Ecto neural progenitor cell (in vitro differentiated cells): ENCODE data around the gene ADGRG2.
"Not testable (repeated sequence)": the region's sequence is repeated elsewhere in the genome, so short reads cannot be mapped to it uniquely, and the experiment has no call there.

Experiments
- DNase-seq: peaks from one replicate; pipeline ENCODE4 v3.0.0-alpha.2; 2018; ENCODE audit warnings: low spot score

The ADGRG2 gene

DNA sequence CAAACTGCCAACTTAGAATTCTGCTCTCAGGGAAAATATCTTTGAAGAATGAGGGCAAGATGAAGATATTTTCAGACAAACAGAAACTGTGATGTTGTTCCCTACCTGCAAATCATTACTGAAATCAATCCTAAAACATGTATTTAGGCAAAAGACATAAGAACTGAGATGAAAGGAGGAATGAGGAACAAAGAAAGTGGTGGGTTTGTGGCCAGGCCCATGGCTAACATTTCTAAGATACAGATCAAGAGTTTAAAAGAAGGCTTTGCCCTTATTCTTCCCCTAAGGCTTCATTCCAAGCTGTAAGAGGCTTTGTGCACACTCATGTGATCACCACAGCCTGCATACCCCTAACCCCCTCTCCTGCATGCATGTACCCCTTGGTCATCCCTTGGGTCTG is 46.5 kb downstream of the ADGRG2 start:
- DNase-seq, result no peak

DNA sequence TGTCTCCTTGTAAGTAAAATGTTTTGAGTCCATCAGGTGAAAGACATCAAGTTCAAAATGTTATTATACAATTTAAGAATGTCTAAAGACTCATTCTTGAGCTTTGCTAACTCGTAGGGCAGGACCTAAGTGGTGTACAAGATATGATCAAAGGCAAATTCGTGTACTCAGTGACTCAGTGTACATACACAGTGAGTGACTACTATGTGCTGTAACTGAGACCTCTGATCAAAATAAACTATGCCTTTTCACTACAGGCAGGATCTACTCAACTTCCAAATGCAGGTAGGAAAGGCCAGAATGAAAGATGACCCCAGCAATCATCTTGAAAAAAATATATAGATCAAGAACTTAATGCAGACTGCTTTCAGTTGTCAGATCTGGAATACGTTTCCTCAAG is 49.9 kb downstream of the ADGRG2 start:
- DNase-seq, result no peak

DNA sequence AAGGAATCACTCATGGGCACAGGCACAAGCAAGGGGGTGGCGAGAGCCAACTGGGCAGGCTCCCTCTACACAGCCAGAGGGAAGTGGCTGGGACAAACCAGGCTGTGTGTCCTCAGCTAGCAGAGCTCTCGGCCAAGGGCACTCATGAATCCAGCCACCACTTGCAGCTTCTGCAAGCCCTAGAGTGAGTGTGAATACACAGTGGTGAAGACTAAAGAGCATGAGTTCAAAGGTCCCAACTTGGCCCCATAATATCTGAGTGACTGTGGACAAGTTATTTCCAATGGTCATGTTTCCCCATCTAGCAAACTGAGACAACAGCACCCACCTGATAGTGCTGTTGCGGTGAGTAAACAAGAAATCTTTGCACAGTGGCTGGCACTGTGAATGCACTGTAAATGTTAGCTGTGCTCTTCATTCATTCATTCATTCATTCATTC is 51.7 kb downstream of the ADGRG2 start:
- no peak for DNase-seq

DNA sequence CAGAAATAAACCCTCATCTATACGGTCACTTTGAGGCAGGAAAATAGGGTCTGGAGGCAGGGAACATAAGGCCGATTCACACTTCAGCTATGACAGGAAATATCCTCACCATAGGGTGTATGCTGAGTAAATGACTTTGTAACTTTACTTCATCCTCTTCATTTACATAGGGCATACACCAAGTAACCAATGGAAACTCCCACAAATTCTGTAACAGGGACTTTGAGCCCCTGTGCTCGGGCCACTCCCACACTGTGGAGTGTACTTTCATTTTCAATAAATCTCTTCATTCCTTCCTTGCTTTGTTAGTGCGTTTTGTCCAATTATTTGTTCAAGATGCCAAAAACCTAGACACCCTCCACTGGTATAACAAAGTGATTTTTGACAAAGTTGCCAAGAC is 55.3 kb downstream of the ADGRG2 start:
- not testable (repeated sequence) for DNase-seq

DNA sequence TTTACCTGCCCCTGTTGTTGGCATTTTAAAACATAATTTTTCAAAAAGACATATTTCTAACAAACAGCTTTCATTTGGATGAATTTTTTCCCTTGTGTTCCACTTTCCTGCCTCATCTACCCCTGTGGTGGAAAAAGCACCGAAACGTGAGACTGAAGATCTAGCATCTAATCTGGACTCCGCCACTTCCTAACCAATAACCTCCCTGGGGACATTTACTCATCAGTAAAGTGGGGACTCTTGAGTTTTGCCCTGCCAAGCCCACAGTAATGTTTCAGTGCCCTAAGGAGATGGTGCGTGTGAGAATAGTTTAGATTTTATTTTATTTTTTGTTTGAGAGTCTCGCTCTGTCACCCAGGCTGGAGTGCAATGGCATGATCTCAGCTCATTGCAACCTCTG is 56.7 kb downstream of the ADGRG2 start:
- DNase-seq, result no peak

GRCh38 chrX:19064175-19064574 is 58.1 kb downstream of the ADGRG2 start:
- DNase-seq, result no peak

DNA sequence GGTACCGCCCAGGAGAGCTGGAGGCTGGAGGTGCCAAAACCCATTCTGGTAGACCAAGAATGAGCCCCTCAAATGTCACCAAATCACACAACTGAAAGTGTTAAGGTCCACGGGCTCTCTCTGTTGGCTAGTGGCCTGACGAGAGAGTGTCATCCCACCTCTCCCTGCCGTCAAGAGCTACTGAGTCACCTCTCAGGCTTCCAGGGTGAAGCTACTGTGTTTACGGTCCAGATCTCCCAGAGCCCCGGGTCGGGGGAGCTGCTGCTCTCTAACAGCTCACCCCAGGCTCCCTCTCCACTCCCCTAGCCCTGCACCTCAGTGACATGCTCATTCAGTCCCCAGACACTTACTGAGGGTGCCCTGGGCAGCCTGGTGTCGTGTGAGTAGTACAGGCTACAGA is 59.2 kb downstream of the ADGRG2 start:
- no peak for DNase-seq

- DNase-seq, result no peak
Measured at GRCh38 chrX:19059067-19059466, 63.2 kb downstream of the ADGRG2 start.

DNA sequence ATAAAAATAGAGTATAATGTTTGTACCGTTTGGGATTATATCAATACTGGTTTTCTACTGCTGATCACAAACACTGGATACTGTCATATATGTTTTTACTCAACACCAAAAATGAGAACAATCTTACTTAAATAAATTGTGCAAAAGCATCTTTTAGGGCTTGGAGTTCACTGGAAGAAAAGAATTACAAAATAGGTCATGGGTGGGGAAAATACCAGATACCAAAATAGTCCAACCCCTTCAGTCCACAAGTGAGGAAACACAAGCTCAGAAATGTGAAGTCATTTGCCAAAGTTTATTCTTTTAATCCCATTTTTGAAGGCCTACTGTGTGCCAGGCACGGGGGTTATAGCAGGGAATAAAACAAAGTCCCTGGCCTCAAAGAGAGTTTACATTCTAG is 64.4 kb downstream of the ADGRG2 start:
- DNase-seq, result no peak

GRCh38 chrX:19049110-19049509 is 73.2 kb downstream of the ADGRG2 start:
- DNase-seq, result no peak

- no peak for DNase-seq
Measured at GRCh38 chrX:19046343-19047215, 75.7 kb downstream of the ADGRG2 start.

GRCh38 chrX:19040373-19040772 is 81.9 kb downstream of the ADGRG2 start:
- DNase-seq, result no peak

GRCh38 chrX:19034025-19034424 is 88.2 kb downstream of the ADGRG2 start:
- DNase-seq, result no peak

- no peak for DNase-seq
Measured at GRCh38 chrX:19030805-19031204, 91.5 kb downstream of the ADGRG2 start.

DNA sequence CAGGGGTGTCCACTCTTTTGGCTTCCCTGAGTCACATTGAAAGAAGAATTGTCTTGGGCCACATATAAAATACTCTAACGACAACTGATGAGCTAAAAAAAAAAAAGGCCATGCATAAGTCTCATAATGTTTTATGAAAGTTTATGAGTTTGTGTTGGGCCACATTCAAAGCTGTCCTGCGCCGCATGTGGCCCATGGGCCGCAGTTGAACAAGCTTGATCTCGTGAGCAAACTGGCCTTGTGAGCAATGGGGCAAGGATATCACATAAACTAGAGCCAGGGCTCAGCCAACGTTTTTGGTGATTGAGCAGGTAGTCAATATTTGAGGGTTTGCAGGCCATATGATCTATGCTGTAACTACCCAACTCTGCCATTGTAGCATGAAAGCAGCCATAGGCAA is 93.7 kb downstream of the ADGRG2 start:
- no peak for DNase-seq

DNA sequence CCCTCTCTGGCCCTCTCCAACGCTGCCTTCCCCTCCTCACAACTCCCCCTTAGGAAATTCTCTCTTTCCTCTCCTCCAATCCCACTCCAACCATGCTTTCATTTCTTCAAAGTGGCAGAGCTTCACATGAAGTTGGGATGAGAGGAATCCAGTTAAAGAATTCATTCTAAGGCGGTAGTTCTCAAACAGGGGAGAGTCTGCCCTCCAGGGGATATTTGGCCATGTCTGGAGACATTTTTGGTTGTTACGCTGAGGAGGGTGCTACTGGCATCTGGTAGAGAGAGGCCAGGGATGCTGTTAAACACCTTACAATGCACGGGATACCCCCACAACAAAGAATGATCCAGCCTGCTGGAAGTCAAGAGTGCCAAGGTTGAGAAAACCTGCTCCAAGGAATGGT is 97.9 kb downstream of the ADGRG2 start:
- DNase-seq, result no peak

- DNase-seq, result no peak
Measured at GRCh38 chrX:19019996-19020395, 102.3 kb downstream of the ADGRG2 start.

DNA sequence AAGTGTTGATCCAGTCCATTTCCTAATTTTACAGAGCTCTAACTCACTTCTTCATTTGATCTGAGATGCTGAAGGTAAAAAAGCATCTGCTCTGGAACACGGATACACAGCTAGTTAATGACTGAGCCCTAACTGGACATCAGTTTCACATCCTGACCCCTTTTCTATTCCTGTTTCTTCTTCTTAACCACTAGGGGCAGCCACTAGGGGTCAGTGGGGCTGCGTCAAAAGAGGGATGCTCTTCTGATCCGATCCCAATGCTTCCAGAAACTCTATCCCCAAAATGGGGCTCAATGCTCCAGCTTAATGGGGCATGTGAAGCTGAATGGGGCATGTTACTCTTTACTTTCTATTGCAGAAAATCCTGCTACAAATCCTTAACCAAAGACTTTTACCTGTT is 105.0 kb downstream of the ADGRG2 start:
- no peak for DNase-seq

DNA sequence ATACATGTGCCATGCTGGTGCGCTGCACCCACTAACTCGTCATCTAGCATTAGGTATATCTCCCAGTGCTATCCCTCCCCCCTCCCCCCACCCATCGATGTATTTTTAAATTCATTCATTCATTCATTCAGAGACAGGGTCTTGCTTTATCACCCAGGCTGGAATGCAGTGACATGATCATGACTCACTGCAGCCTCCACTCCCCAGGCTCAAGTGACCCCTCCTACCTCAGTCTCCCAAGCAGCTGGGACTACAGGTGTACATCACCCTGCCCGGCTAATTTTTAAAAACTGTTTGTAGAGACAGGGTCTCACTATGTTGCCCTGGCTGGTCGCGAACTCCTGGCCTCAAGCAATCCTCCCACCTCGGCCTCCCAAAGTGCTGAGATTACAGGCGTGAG is 105.7 kb downstream of the ADGRG2 start:
- not testable (repeated sequence) for DNase-seq

- DNase-seq, result no peak
Measured at GRCh38 chrX:19007868-19008267, 114.4 kb downstream of the ADGRG2 start.

GRCh38 chrX:19007011-19007410 is 115.3 kb downstream of the ADGRG2 start:
- DNase-seq, result no peak

DNA sequence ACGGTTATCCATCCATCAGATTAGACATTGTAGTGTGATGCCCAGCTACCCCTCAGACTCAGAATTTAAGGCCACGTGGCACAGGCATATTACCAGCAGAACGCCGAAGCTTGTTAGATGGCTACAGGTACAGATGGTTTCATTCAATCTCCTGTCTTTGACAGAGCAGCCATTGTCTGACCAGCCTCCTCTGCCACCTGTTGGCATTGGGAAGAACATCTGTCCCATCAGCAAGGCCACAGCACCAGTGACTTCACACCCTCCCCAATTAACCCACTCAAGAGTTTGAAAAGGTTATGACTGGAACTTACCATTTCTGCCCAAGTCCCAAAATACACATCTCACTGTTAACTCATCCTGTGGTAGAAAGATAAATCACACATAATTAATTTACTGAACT is 116.4 kb downstream of the ADGRG2 start:
- no peak for DNase-seq

- no peak for DNase-seq
Measured at GRCh38 chrX:19003756-19004155, 118.5 kb downstream of the ADGRG2 start.

- no peak for DNase-seq
Measured at GRCh38 chrX:18998653-18999052, 123.6 kb downstream of the ADGRG2 start.
